Liver (tissue), 9 donors: ENCODE data around the gene BCAS1. TPM values are rescaled to one million over a fixed set of nuclear protein-coding genes. Genes with fewer than 3 reads are reported as not detected.

Experiments
- DNase-seq: peaks from one replicate; pipeline ENCODE4 v3.0.0-alpha.2; 2017; ENCODE audit warnings: low spot score
- H3K27ac ChIP-seq, 2 donors: one replicate each; pipeline ENCODE4 v1.7.0; 2013; ENCODE audit warnings: inconsistent platforms in 2 of 2, low read length in 2 of 2, control low read depth in 1 of 2, low read depth in 1 of 2, mild to moderate bottlenecking in 1 of 2
- H3K27me3 ChIP-seq, 4 donors: one replicate each; pipeline versions ENCODE4 v1.6.1 to v1.7.0; 2013; ENCODE audit warnings: low read length in 3 of 4, inconsistent platforms in 1 of 4, mild to moderate bottlenecking in 1 of 4, moderate library complexity in 1 of 4; ENCODE audit not compliant: control insufficient read depth in 4 of 4, insufficient read depth in 4 of 4
- H3K36me3 ChIP-seq, 4 donors: one replicate each; pipeline versions ENCODE4 v1.6.1 to v1.7.0; 2013; ENCODE audit warnings: low read length in 3 of 4, mild to moderate bottlenecking in 3 of 4, low read depth in 1 of 4, moderate library complexity in 1 of 4; ENCODE audit not compliant: control insufficient read depth in 4 of 4, insufficient read depth in 3 of 4
- H3K4me1 ChIP-seq, 4 donors: one replicate each; pipeline versions ENCODE4 v1.6.1 to v1.7.0; 2013; ENCODE audit warnings: low read length in 3 of 4, mild to moderate bottlenecking in 3 of 4, moderate library complexity in 1 of 4; ENCODE audit not compliant: control insufficient read depth in 4 of 4, insufficient read depth in 4 of 4
- H3K4me3 ChIP-seq, 3 donors: one replicate each; pipeline versions ENCODE4 v1.6.1 to v1.7.0; 2013; ENCODE audit warnings: low read length in 3 of 3, control low read depth in 1 of 3, low read depth in 1 of 3, mild to moderate bottlenecking in 1 of 3
- H3K9ac ChIP-seq, 2 donors: one replicate each; pipeline ENCODE4 v1.7.0; 2013; ENCODE audit warnings: low read length in 2 of 2, mild to moderate bottlenecking in 2 of 2, moderate library complexity in 2 of 2, control low read depth in 1 of 2, low read depth in 1 of 2
- H3K9me3 ChIP-seq, 4 donors: one replicate each; pipeline versions ENCODE4 v1.6.1 to v1.7.0; 2013; ENCODE audit warnings: low read length in 3 of 4; ENCODE audit not compliant: control insufficient read depth in 4 of 4
- FOXA1 ChIP-seq: IDR thresholded peaks from 2 replicates; pipeline ENCODE4 v1.6.1; 2016; ENCODE audit warnings: antibody characterized with exemption
- FOXA2 ChIP-seq: IDR thresholded peaks from 2 replicates; pipeline ENCODE4 v1.6.1; 2016; ENCODE audit warnings: antibody characterized with exemption
- GABPA ChIP-seq, 2 donors: IDR thresholded peaks in 1 of 2; conservative IDR thresholded peaks in 1 of 2; 2 replicates each; pipeline ENCODE4 v1.6.1; 2016; ENCODE audit warnings: antibody characterized with exemption in 2 of 2, mild to moderate bottlenecking in 1 of 2, moderate library complexity in 1 of 2
- HNF4G ChIP-seq: IDR thresholded peaks from 2 replicates; pipeline ENCODE4 v1.6.1; 2016; ENCODE audit warnings: antibody characterized with exemption
- JUND ChIP-seq, 2 donors: IDR thresholded peaks; 2 replicates each; pipeline ENCODE4 v1.6.1; 2016; ENCODE audit warnings: antibody characterized with exemption in 2 of 2
- NR2F2 ChIP-seq: IDR thresholded peaks from 2 replicates; pipeline ENCODE4 v1.6.1; 2016; ENCODE audit warnings: antibody characterized with exemption
- RAD21 ChIP-seq, 2 donors: IDR thresholded peaks; 2 replicates each; pipeline ENCODE4 v1.6.1; 2016; ENCODE audit warnings: antibody characterized with exemption in 2 of 2, mild to moderate bottlenecking in 2 of 2
- REST ChIP-seq: IDR thresholded peaks from 2 replicates; pipeline ENCODE4 v1.6.1; 2016; ENCODE audit warnings: antibody characterized with exemption, mild to moderate bottlenecking
- RXRA ChIP-seq, 2 donors: IDR thresholded peaks; 2 replicates each; pipeline ENCODE4 v1.6.1; 2017 to 2018; ENCODE audit warnings: antibody characterized with exemption in 2 of 2, mild to moderate bottlenecking in 1 of 2
- TAF1 ChIP-seq: conservative IDR thresholded peaks from 2 replicates; pipeline ENCODE4 v1.6.1; 2016; ENCODE audit warnings: antibody characterized with exemption, mild to moderate bottlenecking
- YY1 ChIP-seq: IDR thresholded peaks from 2 replicates; pipeline ENCODE4 v1.6.1; 2016; ENCODE audit warnings: antibody characterized with exemption, mild to moderate bottlenecking
- WGBS: extraction: QIAGEN DNeasy Blood & Tissue Kit; methylation state at CpG from one replicate; pipeline ENCODE4 v1.1.7; 2013; 5-methylcytosine and 5-hydroxymethylcytosine counted together
- polyA plus RNA-seq, 2 donors: library from polyadenylated mRNA; stranded (reverse) in 1 of 2; unstranded in 1 of 2; fragments of 200-250 nt in 1 of 2; fragments of >200 nt in 1 of 2; fragmentation: Nextera tagmentation in 1 of 2; extraction: Ambion mirVana in 1 of 2; gene quantifications; one replicate each; pipeline versions ENCODE4 v1.2.1 to v1.2.3, GENCODE V29; 2013 to 2015
- total RNA-seq, 2 donors: library from RNA; depleted of rRNA; stranded (reverse); fragments of >200 nt; gene quantifications; one replicate each; pipeline ENCODE4 v1.2.3, GENCODE V29; 2014
- TF ChIP-seq, protein P1 (sequence below): IDR thresholded peaks from 2 replicates; pipeline ENCODE4 v1.6.1; 2016; ENCODE audit warnings: antibody characterized with exemption
- TF ChIP-seq, protein P2 (sequence below): fragments of 150-350 bp; IDR thresholded peaks from 2 replicates; pipeline ENCODE4 v1.5.1; 2017; ENCODE audit warnings: improper control_type of control experiment, low read depth, low read length; ENCODE audit not compliant: missing input control
- donor health status: healthy.
- donor health status: healthy.
- donor health status: healthy.
- donor health status: healthy.
- donor health status: healthy.

BCAS1 gene
- total and polyA plus RNA-seq, 4 donors = under 0.01 to 0.93 (median 0.04) TPM

DNA sequence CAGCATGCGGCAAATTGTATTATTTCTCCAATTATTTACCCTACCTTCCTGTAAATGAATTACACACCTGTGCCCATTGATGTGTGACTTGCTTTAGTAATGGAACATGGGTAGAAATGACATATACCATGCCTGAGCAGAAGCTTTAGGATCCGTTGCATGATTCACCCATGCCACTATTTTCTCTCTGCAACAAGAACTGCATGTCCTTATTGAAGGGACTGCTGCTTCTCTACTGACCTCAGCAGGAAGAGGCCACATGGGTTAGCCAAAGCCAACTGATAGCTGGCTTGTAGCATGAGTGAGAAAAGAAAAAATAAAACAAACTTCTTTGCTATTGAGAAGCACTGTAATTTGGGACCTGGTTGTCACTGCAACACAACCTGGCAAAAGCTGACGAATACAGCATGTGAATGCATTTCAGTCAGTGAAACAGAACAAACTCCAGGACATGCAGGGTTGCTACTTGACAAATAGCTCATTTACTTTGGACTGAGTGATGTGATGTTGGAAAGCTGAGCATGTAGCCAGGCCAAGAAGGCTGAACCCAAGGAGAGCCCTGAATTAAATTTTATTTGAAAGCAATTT, 99.2 kb downstream of the BCAS1 start:
- Histone ChIP-seq H3K36me3 (no peaks in the 10 kb centered on the region), H3K27ac (no peak overlapping the region), H3K9me3 (no peaks in the 10 kb centered on the region), H3K4me3 (no peak overlapping the region), H3K4me1 (no peaks in the 10 kb centered on the region), H3K27me3 (no peaks in the 10 kb centered on the region), H3K9ac (no peak overlapping the region)
- no peak for TF ChIP-seq YY1
- no peak for TF ChIP-seq RXRA (IDR thresholded peaks at IDR 0.05)
- no peak for TF ChIP-seq JUND (IDR thresholded peaks at IDR 0.05)
- TF ChIP-seq, protein P1, sequence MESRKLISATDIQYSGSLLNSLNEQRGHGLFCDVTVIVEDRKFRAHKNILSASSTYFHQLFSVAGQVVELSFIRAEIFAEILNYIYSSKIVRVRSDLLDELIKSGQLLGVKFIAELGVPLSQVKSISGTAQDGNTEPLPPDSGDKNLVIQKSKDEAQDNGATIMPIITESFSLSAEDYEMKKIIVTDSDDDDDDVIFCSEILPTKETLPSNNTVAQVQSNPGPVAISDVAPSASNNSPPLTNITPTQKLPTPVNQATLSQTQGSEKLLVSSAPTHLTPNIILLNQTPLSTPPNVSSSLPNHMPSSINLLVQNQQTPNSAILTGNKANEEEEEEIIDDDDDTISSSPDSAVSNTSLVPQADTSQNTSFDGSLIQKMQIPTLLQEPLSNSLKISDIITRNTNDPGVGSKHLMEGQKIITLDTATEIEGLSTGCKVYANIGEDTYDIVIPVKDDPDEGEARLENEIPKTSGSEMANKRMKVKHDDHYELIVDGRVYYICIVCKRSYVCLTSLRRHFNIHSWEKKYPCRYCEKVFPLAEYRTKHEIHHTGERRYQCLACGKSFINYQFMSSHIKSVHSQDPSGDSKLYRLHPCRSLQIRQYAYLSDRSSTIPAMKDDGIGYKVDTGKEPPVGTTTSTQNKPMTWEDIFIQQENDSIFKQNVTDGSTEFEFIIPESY = no peak
- TF ChIP-seq, protein P2, sequence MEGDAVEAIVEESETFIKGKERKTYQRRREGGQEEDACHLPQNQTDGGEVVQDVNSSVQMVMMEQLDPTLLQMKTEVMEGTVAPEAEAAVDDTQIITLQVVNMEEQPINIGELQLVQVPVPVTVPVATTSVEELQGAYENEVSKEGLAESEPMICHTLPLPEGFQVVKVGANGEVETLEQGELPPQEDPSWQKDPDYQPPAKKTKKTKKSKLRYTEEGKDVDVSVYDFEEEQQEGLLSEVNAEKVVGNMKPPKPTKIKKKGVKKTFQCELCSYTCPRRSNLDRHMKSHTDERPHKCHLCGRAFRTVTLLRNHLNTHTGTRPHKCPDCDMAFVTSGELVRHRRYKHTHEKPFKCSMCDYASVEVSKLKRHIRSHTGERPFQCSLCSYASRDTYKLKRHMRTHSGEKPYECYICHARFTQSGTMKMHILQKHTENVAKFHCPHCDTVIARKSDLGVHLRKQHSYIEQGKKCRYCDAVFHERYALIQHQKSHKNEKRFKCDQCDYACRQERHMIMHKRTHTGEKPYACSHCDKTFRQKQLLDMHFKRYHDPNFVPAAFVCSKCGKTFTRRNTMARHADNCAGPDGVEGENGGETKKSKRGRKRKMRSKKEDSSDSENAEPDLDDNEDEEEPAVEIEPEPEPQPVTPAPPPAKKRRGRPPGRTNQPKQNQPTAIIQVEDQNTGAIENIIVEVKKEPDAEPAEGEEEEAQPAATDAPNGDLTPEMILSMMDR = no peak
- TF ChIP-seq FOXA1 = no peak
- TF ChIP-seq TAF1 = no peak
- no peak for TF ChIP-seq NR2F2
- TF ChIP-seq RAD21 (IDR thresholded peaks at IDR 0.05) = no peak
- TF ChIP-seq GABPA (IDR thresholded peaks at IDR 0.05 in 1 of 2, conservative IDR thresholded peaks at IDR 0.05 in 1 of 2) = no peak
- WGBS = 94% methylated on average over 3 of the region's 3 CpGs
- DNase-seq = no peak

- Histone ChIP-seq H3K4me3 (no peak overlapping the region), H3K9ac (no peak overlapping the region), H3K27me3 (no peaks in the 10 kb centered on the region), H3K4me1 (no peaks in the 10 kb centered on the region), H3K36me3 (no peaks in the 10 kb centered on the region), H3K9me3 (no peaks in the 10 kb centered on the region), H3K27ac (no peak overlapping the region)
- DNase-seq = no peak
- no peak for TF ChIP-seq RAD21 (IDR thresholded peaks at IDR 0.05)
- no peak for TF ChIP-seq FOXA2
- no peak for TF ChIP-seq REST
- TF ChIP-seq HNF4G = no peak
- WGBS = 98% methylated on average over 2 of the region's 2 CpGs
These were observed 100.2 kb downstream of the BCAS1 start for GRCh38 chr20:53970232-53970631.
